GM21529 (cell line): ENCODE data around the gene FSTL4.

Experiments
- ATAC-seq: cut with Tn5 transposase; IDR thresholded peaks from one replicate; pipeline ENCODE4 v1.9.1; 2021; ENCODE audit not compliant: unreplicated experiment

The FSTL4 gene

DNA sequence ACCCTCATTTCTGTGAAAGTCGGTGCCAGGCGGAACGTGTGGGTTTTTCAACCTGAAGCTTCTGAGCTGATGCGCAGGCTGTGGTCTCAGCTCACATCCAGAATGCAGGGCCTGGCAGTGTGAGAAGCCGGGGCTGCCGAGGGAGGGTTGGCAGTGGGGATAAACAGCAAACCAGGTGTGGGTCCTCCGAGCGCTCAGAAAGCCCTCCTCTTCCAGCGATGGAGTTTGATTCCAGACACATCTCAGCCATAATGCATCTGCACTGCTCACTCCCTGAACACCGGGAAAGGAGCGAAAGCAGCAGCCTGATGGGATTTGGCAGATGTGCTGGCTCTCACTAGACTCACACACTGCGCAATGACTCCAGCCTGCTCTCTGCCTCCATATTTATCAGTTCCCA is 280.4 kb downstream of the FSTL4 start:
- ATAC-seq = no peak

DNA sequence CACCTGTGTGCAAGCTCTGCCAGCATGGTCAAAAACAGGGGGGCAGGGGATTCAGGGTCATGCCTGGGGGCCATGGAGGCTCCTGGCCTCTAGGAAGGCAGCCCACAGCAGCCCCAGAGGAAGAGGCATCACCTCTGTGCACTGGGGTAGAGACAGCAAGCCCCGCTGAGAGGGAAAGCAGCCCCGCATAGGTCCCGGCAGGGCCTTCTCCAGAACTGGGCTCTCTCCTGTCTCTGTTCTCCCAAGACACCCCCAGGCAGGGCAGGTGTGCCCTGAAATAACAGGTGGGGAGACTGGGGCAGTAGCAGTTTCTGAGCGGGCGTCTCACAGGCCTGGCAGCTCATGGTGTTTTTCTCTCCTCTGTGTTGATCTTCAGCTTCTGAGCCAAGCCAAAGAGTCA is 281.4 kb downstream of the FSTL4 start:
- no peak for ATAC-seq

DNA sequence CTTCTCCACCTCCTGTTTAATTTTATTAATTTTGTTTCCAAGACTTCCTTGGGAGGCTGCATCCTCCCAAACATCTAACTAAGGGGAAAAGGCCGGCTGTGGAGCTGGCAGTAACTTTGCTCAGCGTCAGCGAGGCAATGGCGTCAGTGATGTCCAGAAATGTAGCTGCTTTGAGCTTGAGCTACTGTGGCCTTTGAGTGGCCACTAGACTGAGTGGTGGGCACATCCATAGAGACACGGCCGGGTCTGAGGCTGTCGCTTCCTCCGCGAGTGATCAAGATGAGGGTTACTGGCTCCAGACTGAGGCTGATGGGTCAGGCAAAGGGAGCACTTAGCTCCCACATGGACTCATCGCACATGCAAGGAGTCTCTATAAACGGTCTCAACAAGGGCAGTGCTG is 283.5 kb downstream of the FSTL4 start:
- ATAC-seq = no peak

DNA sequence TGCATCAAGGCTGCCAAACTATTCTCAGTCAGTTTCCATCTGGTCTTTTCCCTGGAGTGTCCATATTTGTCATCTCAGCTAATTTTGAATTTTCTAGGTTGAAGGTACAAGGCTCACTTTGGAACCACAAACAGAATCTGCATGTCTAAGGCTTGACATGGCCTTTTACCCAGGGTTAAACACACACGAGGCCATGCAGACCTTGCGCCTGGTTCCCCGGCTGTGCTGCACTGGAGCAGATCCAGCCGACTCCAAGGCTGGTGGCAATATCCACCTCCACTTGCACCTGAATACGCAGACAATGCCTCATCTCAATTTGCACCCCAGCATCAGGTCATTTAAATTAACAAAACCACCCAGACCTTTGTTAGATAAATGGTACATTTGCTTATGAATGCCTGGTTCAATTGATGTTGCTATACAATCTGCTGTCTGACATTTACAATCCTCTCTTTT is 284.4 kb downstream of the FSTL4 start:
- no peak for ATAC-seq

DNA sequence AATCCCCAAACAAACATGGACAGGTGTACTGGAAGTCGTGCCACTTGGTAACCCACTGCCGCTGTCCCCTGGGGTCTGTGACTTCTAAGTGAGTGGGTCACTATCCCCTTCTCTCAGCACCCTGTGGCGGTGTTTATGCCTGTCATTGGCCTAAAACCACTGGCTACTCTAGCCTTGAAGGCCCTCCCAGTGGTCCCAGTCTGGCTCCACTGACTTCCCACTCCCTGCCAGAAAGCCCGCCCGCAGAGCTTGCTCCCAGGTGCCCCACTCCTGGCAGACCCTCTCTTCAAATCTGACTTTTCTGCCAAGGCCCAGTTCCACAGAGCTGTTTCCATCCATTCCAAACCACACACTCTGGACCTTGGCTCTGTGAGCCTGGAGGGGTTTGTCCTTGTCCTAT is 286.0 kb downstream of the FSTL4 start:
- no peak for ATAC-seq

DNA sequence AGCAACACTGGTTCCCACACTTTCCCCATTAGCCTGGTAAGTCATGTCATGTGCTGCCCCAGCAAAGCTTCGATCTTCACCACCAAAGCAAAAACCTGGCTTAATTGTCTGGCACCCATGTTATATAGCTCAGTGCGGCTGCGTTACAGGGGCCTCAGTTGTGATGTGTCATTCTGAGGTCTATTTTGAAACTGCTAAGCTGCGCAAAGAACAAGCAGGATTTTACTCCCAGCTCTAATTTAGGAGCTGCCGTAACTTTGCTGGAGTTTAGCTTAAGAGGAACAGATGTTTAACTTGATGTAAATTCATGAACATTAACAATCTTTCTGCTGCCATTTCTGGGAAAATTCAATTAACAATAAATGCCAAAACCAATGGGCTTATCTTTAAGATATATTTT is 286.5 kb downstream of the FSTL4 start:
- no peak for ATAC-seq

DNA sequence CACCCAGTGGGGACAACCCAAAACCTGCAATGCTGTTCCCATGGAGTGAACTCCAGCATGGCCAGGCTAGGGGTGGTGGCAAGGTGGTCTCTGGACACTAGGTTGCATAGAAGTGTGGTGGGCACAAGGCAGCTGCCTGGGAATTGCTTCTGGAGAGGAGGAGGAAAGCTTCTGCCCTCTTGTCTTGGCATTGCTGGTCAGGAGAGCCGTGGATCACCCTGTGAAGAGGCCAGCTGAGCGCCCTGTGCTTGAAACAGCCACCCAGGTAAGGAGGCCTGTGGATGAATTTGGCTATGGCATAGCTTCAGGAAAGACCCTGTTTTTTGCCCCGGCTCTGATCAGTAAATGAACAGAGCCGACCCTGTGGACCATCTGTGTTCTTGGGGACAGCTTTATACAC is 287.4 kb downstream of the FSTL4 start:
- no peak for ATAC-seq

DNA sequence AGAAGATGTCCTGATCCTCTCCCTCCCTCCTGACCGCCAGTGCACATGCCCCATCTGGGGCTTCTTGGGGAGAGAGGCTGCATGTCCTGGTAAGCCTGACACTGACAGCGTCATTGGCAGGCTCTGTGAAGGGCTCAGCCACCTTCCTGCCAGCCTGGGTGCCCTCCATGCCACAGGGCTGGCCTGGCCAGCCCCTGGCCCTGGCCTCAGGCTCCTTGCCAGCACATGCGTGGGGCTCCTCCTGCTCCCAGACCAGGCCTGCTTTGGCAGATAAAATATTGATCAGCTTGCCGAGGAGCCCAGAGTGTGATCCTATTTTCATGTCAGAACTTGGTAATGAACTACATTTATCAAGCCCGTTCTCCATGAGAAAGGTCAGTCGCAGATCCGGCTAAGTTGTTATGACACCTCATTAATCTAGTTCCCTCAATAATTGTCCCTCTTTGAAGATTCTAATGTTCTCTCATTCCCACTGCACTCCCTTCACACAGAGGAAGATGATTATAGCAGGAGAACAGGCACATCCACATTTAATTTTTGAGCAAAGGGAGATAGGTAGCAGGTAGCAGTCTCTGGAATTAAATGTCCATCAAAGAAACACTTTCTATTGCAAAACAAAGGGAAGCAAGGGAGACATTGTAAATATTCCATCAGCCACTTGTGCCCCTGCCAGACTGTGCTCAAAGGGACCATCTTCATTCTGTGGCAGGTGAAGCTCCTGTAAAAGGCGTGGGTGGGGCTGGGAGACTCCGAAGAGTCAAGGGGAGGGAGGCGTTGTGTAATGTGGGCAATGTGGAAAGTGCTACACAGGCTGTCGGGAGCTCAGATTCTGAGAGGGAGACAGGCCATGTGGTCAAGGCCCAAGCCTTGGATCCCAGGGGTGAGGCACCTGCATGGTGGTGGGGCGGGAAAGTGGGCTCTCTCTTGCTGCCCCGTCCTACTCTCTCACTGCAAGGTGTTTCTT is 288.6 kb downstream of the FSTL4 start:
- ATAC-seq = no peak

DNA sequence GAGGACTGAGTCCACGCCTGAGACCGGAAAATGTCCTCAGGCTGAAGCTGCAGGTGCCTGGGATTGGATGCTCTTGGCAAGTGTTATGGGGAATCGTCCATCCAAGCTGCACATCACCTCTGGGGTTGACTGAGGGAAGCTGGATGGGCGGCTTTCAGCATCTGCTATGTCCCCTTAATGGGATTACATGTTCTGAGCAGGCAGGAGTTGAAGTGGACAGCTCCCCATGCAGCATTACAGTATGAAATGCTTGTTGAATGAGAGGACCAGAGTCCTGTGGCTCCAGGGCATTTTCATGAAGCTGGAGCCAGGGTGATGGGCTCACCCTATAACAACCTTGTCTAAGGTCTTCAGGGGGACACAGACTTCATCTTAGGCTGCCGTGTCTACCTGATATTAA is 289.6 kb downstream of the FSTL4 start:
- ATAC-seq = no peak

DNA sequence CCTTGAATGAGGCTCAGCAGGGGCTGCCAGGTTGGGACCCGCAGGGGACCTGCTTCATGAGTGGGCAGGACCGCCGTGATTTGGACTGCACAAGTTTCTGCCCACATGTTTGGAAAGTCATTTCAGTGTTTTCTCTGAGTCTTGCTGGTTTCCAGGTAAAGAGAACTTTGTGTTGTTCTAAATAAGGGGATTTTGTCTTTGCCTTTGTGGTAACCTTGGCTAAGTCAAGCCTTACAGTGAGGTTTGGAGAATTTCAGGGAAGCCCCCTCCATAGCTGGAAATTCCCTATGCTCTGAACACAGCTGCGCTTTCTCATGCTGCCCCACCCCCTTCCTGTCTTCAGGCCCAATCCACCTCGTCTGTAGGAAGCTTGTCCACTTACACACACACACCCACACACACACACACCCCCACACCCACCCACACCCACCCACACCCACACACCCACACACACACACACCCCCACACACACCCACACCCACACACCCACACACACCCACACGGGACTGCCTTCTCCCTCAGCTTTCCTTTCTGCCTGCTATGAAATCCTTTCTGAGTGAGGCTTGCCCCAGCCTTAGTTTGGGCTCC is 290.4 kb downstream of the FSTL4 start:
- peak; percentile 72 for ATAC-seq

DNA sequence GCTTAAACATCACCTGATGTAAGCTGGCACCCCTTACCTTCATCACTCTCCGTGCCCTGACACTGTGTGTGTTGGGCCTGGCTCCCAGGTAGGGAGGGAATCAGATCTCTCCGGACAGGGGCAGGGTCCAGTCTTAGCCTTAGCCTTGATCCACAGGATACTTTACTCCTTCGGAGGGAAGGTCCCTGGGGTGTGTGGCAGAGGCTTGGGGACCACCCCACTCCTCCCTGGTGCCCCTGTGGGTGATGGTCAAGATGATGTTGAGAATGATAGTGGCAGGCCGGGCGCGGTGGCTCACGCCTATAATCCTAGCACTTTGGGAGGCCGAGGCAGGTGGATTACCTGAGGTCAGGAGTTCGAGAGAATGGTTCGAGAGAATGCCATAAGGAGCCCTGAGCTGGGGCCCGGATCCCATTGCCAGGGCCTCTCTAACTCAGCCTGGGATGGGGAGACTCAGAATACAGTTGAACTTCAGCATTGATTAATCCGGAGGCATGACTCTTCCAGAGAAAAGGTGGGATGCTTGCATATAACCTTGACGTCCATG is 291.0 kb downstream of the FSTL4 start:
- no peak for ATAC-seq

DNA sequence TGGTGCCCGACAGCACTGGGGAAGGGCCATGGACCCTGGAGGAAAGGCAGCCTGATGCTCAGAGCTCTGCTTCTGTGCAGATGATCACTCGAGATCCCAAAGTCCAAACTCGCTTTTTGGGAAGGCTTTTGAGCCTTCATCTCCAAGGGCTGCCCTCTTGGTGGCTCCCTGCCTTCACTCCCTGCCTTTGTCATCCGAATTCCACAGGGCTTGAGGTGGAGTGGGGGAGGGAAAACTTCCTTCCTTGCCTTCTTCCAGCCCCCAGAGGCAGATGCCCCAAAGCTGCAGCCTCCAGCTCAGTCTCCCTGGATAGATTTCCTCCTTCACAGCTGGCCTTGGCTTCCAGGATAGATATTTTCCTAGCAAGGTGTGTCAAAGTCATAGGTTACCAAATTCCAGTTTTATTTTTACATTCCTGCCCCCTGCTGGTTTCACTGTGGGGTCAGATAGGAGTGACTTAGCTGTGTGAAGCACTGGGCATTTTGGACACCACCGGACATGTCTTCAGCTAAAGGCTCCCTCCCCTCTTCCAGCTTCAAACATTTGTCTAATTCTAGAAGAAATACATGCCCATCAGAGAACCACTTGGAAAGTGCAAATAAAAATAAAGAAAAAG is 292.3 kb downstream of the FSTL4 start:
- ATAC-seq = no peak

DNA sequence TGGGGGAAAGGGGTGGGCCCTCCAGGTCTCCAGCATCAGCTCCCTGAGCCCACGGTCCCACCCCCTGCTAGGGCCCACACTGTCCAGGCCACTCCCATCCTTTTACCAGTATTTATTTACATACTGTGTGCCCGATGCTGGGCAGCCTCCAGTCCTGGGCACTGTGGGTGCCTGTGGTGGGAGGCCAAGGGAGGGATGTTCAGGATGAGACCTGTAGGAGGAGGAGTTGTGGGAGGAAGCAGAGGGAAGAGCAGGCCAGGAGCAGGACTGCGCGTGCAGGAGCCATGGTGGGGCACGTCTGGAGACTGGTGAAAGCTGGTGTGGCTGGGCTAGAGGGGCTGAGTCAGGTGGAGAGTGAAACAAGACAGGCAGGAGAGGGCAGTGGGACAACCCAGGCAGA is 293.1 kb downstream of the FSTL4 start:
- no peak for ATAC-seq

DNA sequence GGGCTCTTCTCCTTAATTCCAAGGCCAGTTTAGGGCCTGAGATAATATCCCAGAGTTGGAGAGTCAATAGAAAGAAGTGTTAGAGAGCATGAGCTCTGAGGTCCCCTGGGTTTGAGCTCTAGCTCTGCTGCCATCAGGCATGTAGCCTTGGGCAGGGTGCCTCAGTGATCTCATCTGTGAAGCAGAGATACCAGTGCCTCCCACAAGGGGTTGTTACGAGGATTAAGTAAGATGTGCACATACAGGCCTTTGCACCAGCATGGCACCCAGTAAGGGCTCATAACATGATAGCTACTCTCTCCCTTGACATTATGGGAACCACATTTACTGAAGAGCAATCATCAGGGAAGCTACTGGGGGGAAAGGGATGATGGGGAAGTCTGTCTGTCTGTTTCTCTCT is 294.8 kb downstream of the FSTL4 start:
- ATAC-seq = no peak

DNA sequence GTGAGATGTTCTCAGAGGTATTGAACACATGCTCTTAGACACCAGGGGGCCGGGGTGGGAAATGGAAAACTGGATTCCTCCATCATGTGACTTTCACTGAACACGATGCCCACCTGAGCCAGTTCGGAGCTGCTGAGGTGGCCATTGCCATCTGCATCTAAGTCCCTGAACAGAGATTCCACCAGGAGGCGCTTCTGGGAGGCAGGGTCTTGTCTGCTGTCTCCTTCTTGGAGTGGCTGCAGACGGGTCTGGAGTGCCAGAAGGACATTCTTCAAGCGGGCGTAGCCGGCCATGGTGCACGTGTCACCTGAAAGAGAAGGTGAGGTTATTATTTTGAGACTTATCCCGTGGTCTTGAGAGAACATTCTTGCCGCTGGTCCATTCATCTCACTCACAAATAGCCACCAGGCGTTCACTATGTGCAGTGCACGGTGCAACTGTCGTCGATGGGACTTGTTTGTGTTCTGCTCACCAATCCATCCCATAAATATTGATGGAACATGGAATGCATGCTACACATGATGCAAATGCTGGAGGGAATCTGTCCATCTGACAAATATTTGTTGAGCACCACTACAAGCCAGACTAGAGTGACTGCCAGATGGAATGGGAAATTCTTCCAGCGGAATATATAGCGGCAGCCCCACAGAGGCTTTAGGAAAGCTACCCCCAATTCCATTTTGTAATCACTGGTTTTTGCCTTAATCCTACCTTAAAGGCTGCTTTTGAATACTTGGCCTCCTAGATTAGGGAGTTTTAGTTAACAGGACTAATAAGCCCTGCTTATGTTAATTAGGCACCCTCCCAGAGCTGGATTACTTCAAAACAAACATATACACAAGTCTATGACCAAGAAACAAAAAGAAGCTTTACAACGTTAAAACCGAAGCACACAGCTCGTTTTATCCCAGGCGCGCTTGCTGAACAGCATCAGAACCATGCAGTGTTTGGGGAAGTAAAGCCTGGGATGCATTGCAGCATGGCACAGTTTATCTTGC is 295.7 kb downstream of the FSTL4 start:
- no peak for ATAC-seq

DNA sequence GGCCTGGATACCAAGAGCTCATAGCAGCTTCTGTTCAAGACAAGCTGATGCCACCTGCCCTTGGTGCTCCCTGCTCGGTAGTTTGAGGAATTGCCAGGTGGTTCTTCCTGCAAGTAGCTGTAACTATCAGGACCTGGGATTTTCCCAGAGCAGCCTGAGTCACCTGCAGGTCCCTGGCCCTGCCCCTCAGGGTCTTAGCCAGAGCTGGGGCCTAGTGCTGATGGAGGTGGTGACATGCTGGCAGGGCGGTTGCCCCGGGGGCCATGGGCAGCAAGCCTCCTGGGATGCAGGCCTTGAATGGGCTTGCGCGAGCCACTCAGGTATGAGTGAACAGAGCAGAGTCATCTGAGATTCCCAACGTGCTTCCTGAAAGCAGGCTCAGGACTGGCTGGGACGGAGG is 298.3 kb downstream of the FSTL4 start:
- ATAC-seq = no peak

DNA sequence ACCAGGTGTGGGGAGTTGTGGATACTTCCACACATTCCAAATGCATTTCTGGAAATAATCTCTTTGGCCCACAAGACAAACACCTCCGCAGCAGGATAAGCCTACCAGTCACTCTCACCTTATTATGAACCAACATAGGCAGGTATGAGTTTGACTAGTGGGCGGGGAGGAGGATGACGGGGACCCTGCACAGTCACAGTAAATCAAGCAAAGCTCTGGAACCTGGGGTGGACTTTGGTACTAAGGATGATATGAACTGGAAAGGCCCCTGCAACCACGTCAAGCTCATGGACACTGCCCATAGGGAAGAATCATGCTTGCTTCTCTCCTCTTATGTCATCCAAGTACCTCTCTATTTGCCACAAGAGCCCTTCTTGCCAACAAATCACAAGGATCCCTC is 301.2 kb downstream of the FSTL4 start:
- ATAC-seq = no peak

DNA sequence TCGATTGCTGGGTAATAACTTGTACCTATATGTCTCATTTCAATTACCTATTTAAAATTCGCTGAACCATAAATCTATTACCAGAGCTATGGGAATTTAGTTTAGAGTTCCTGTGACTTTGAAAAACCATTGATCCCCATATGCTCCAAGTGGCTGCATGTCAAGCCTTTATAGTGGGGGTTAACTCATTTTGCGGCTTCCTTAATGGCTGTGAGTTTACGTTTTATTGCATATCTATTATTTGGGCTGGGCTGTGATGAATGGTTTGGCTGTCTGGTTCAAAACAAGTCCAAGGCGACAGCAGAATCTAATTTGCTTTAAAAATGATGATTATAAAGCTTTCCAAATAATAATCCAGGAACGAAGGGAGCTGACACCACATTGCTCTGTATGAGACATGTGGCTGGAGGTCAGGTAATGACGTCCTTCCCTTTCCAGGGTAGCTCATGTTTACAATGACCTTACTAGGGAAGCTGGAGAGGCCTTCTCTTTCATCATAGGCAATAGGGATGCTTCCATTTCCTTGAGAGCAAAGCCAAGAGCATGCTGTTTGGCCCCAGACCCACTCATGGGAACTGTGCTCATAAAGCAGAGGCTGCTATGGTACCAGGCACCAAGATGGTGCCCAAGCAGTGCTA is 302.2 kb downstream of the FSTL4 start:
- ATAC-seq = no peak

DNA sequence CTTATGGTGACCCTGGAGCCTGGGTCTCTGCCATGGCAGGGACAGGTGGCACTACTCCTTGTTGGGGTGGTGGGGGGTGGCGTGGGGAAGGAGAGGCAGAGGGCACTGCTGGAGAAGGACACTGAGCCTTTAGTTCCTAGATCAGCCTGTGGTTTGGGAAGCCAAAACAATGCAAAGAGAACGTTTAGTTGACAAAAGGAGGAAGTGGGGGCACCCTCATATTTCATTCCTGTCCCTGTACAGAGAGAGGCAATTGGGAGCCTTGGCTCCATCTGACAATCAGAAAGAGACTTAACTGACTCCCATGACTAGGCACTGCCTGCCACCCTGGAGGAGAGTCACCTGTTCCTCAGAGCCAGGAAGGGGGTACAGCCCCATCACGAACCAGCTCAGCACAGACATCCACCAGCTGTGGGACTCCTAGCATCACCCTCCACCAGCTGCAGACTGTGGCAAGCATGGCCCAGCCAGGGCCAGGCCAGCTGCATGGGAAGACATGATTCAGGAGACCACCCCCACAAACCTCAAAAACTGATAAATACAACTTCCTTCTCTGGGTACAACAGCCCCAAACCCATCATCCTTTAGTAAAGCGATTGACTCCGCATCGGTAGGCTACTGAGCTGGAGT is 303.1 kb downstream of the FSTL4 start:
- no peak for ATAC-seq

DNA sequence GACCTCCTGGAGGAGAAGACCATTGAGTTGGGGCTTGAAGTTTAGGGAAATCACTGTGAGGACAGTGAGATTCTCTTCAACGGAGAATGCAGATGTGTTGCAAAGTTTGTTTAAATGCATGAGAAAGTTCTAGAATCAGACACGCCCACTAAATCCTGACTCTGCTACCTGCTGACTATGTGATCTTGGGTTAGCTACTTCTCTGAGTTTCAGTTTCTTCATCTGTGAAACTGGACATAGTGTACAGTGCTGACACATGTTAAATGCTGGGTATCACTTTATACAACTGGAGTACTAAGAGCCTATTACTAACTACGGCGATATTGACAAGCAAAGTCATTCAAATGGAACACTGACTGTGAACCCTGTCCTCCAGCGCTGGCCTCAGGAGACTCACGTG is 305.1 kb downstream of the FSTL4 start:
- ATAC-seq = peak; percentile 52
